HG03135 (cell line): ENCODE measurements around the gene SUMO2.
"Not testable (repeated sequence)": the region's sequence is repeated elsewhere in the genome, so short reads cannot be mapped to it uniquely, and the experiment has no call there.

ENCODE experiments used
- ATAC-seq: cut with Tn5 transposase; IDR thresholded peaks from one replicate; pipeline ENCODE4 v1.9.1; 2021; ENCODE audit warnings: mild to moderate bottlenecking, moderate library complexity; ENCODE audit not compliant: unreplicated experiment

Gene SUMO2

GRCh38 chr17:75182319-75182568 lies 515 bp downstream of the SUMO2 start:
- peak; percentile 11 for ATAC-seq

- peak; percentile 4 for ATAC-seq
Observed at GRCh38 chr17:75181608-75182318, 996 bp downstream of the SUMO2 start.

GRCh38 chr17:75181110-75181509 lies 1.6 kb downstream of the SUMO2 start:
- ATAC-seq: no peak

- ATAC-seq: no peak
Observed at GRCh38 chr17:75178453-75178852, 4.3 kb downstream of the SUMO2 start.

GRCh38 chr17:75176625-75177024 lies 6.1 kb downstream of the SUMO2 start:
- ATAC-seq: no peak

- ATAC-seq: no peak
Observed at GRCh38 chr17:75174996-75175395, 7.8 kb downstream of the SUMO2 start.

- no peak for ATAC-seq
Observed at GRCh38 chr17:75173526-75173925, 9.2 kb downstream of the SUMO2 start.

GRCh38 chr17:75168998-75169397 lies 13.8 kb downstream of the SUMO2 start:
- ATAC-seq: no peak

- ATAC-seq: not testable (repeated sequence)
Observed at GRCh38 chr17:75164606-75165005, 18.2 kb downstream of the SUMO2 start.

- ATAC-seq: no peak
Observed at GRCh38 chr17:75163074-75163473, 19.7 kb downstream of the SUMO2 start.

- ATAC-seq: no peak
Observed at GRCh38 chr17:75160211-75160610, 22.5 kb downstream of the SUMO2 start.

GRCh38 chr17:75159196-75160031 lies 23.3 kb downstream of the SUMO2 start:
- ATAC-seq: no peak

GRCh38 chr17:75158480-75158879 lies 24.3 kb downstream of the SUMO2 start:
- ATAC-seq: not testable (repeated sequence)

- ATAC-seq: no peak
Observed at GRCh38 chr17:75155191-75155601, 27.6 kb downstream of the SUMO2 start.

- ATAC-seq: peak; percentile 94
Observed at GRCh38 chr17:75154195-75155106, 28.3 kb downstream of the SUMO2 start, which contains the start of gene JPT1. JPT1 (minus strand) TSS chr17:75154512; CDS start chr17:75154397, 115 bp downstream.

GRCh38 chr17:75153780-75154194 lies 29.0 kb downstream of the SUMO2 start:
- ATAC-seq: peak; percentile 10

- no peak for ATAC-seq
Observed at GRCh38 chr17:75152922-75153779, 29.6 kb downstream of the SUMO2 start.

GRCh38 chr17:75152523-75152921 lies 30.2 kb downstream of the SUMO2 start:
- ATAC-seq: no peak

- ATAC-seq: no peak
Observed at GRCh38 chr17:75151930-75152329, 30.8 kb downstream of the SUMO2 start.

GRCh38 chr17:75147878-75148546 lies 34.7 kb downstream of the SUMO2 start:
- no peak for ATAC-seq
